Bone marrow (tissue), 2 donors: ENCODE data around the gene BORCS5.

Experiments
- DNase-seq, 2 donors: peaks; one replicate each; lab custom pipeline; 2025; lab: John Stamatoyannopoulos, UW

The BORCS5 gene

GRCh38 chr12:12433203-12433731 lies 76.4 kb downstream of the BORCS5 start:
- no peak for DNase-seq

- DNase-seq: no peak
Observed at GRCh38 chr12:12436831-12437345, 80.0 kb downstream of the BORCS5 start.

DNA sequence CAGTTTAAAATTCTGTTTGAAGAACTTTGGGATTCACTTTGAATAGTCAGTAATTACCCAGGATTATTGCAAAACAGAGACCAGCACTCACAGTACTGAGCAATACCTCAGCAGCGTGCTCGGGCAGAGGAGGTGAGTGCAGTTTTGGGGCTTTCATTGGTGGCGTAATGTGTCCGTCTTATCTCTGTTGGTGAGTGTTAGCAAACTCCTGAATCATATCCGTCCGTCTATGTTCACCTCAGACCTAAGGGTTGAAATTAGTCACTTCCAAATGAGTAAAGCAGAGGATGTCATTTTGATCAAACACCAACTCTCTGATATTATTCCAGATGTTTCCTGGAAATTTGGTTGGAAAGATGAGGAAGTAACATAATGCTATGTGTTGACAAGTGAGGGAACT lies 82.8 kb downstream of the BORCS5 start:
- no peak for DNase-seq

DNA sequence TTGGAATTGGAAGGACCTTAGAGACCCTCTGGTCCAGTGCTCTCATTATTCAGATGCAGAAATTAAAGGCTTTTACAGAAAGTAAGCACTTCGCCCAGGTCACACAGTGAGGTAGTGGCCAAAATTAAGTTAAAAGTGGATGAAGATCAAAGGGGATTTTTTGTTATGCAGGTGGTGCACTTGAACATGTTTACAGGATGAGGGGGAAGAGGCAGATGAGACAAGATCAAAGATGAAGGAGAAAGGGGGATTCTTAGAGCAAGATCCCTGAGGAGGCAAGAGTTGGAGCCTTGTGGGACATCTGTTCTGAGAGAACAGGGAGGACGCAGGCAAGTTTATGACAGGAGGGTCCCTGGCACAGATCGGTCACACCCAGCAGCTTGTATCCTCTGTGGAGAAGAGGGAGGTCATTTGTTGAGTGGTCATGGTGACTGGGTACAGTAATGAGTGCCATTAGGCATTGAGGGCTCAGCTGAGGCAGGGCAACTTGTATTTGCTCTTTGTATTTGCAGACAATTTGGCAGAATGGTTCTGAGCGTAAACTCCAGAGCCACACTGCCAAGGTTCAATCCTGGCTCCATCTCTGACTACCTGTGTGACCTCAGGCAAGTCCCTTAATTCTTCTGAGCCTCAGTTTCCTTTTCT lies 84.0 kb downstream of the BORCS5 start:
- DNase-seq: no peak

- no peak for DNase-seq
Observed at GRCh38 chr12:12441429-12441807, 84.5 kb downstream of the BORCS5 start.

GRCh38 chr12:12441843-12442461 lies 85.1 kb downstream of the BORCS5 start:
- DNase-seq: no peak

- DNase-seq: no peak
Observed at GRCh38 chr12:12442548-12443071, 85.7 kb downstream of the BORCS5 start.

- DNase-seq: no peak
Observed at GRCh38 chr12:12443431-12443878, 86.6 kb downstream of the BORCS5 start.

DNA sequence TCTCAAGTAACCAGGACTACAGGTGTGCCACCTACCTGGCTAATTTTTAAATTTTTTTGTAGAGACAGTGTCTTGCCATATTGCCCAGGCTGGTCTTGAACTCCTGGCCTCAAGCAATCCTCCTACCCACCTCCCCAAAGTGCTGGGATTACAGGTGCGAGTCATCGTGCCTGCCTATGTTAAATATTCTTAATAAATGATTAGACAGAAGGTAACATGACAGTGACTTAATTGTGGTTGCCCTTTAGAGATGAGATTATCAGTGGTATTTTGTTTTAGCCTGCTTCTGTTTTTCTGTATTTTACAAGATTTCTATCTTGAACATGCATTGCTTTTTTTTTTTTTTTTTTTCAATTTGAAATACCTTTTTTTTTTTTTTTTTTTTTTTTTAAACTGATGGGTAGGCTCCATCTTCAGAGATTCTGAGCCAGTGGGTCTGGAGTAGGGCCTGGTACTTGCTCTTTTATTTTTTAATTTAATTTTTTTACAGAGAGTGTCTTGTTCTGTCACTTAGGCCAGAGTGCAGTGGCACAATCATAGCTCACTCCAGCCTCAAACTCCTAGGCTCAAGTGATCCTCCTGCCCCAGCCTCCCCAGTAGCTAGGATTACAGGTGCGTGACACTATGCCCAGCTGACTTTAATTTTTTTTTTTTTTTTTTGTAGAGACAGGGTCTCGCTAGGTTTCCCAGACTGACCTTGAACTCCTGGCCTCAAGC lies 88.4 kb downstream of the BORCS5 start:
- DNase-seq: no peak

DNA sequence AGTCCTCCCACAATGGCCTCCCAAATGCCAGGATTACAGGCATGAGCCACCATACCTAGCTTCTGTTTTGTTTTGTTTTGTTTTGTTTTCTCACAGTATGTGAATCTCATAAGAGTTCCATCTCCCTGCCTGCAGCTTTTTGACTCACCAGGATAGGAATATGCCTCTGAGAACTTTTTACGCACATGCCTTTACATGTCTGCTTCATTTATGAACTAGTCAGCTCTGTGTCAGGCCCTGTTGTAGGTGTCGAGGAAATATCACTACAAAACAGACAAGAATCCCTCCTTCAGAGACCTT lies 89.0 kb downstream of the BORCS5 start:
- DNase-seq: no peak

DNA sequence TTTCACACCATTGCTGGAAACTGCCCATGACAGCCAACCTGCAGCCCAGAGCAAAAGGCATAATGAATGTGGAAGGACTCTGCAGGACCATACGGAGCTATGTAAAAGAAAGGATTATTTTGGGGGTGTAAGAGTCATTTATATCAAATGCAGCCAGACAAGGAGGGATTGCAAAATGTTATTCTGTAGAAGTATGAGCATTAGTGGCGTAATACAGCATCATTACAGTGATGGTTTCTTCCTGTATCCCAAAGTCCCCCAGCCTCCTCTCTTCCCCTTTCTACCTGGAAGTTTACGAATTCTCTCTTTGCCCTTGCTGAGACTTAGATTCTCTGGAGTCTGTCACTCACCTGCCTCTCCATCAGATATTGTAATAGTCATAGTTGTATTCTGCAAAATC lies 89.9 kb downstream of the BORCS5 start:
- DNase-seq: no peak

GRCh38 chr12:12447236-12447635 lies 90.4 kb downstream of the BORCS5 start:
- no peak for DNase-seq

- DNase-seq: no peak
Observed at GRCh38 chr12:12447837-12448236, 91.0 kb downstream of the BORCS5 start.

- peak in 1 of 2 donors; percentile 23 for DNase-seq
Observed at GRCh38 chr12:12449533-12450025, 92.7 kb downstream of the BORCS5 start.

DNA sequence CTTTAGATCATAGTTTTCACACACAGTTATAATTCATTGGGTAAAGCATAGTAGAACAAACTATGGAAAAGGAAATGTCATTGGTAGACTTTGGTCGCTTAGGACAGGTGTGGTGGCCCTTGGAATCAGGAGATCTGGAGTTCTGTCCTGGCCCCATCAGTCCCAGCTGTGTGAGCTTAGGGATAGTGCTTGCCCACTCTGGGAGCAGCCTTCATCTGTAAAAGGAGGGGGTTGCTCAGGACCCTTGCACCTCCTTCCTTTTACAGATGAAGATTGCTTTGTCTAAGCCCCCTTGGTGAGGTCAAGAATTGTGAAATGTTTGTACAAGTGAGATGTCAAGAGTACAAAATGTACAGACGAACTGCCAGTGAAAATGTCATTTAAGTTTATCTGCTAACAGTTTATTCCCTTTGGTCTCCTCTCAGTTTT lies 93.2 kb downstream of the BORCS5 start:
- DNase-seq: no peak

GRCh38 chr12:12451098-12451497 lies 94.2 kb downstream of the BORCS5 start:
- DNase-seq: no peak

DNA sequence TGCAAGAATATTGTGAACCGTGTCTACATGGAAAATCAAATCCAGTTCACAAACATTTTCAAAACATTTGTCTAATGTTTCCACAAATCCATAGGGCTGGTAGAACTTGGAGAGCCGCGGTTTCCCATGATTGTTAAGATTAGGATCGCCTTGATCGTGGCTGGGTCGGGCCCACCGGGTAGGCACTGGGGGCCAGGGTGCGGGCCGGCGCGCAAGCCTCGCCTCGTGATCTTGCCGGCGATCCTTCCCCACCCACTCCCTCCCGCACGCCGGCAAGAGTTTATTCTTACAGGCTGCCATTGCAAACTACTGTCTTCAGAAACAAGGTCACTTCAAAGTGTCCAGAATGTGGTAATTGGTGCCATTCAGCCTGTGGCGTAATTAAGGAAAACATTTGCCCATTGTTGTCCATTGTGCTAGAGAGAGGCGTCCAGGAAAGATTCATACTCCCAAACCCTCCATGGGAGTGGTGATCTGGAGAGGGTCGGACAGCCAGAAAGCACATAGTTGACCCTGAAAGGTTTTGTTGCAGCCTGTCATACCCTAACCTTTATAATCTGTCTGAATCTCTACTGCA lies 95.5 kb downstream of the BORCS5 start:
- DNase-seq: no peak

GRCh38 chr12:12453635-12454034 lies 96.8 kb downstream of the BORCS5 start:
- no peak for DNase-seq

- no peak for DNase-seq
Observed at GRCh38 chr12:12454315-12454714, 97.4 kb downstream of the BORCS5 start.

- no peak for DNase-seq
Observed at GRCh38 chr12:12456637-12457036, 99.8 kb downstream of the BORCS5 start.

GRCh38 chr12:12460935-12461922 lies 104.4 kb downstream of the BORCS5 start:
- DNase-seq: no peak
